ENCODE data around the gene GCNA. TPM values are rescaled to one million over a fixed set of nuclear protein-coding genes. Genes with fewer than 3 reads are reported as not detected.
A peak's percentile ranks its signal among the peaks of the same experiment; 100 is the strongest.

Gene GCNA
- total and polyA plus RNA-seq, 10 of the 15 experiments (the other 5 are each of a cell fraction or from before 2014, with no cell fraction given), result 0.37 to 1.6 (median 0.90) TPM

- no TSS peak for BruUV-seq (replicated peaks)
- no peaks in the 10 kb centered on the region for H3K27me3 ChIP-seq (replicated peaks in 1 of 2; ENCODE audit: control insufficient read depth in 2 of 2, insufficient read depth in 2 of 2, low read length in 1 of 2)
- peaks cover 22% of the 10 kb centered on the region for H3K79me2 ChIP-seq (ENCODE audit: control insufficient read depth, insufficient read depth, low read length)
- H2AFZ ChIP-seq (ENCODE audit: control insufficient read depth, low read depth, low read length), result no peak overlapping the region
- RAD21 ChIA-PET (ENCODE audit: unreplicated experiment), result interaction anchor here (0.8 to 3.2 kb wide), 3 partner anchors 17 to 36 kb away, joined by 3 to 9 read pairs (median 5); no protein-coding TSS in a partner anchor
- SMC1A ChIA-PET (ENCODE audit: uncharacterized antibody, unreplicated experiment), result interaction anchor here (1.1 to 5.0 kb wide), 4 partner anchors 9 to 36 kb away, joined by 3 to 33 read pairs (median 4); no protein-coding TSS in a partner anchor
- DNase-seq (ENCODE audit: low read depth, low spot score) (no peak), FAIRE-seq (no peak), ATAC-seq (peak; percentile 30)
- 33% methylated on average over 9 of the region's 10 CpGs for WGBS (ENCODE audit: insufficient coverage, insufficient replicate concordance, low lambda C conversion rate, missing lambda C conversion rate)
- CTCF ChIA-PET, result interaction anchor here (0.7 to 1.4 kb wide), 4 partner anchors 17 to 83 kb away, joined by 4 to 6 read pairs (median 5); partner anchors contain the start of gene OGT
- POLR2A ChIA-PET, result no interaction called here
- intact Hi-C loops (cut with micrococcal nuclease; ENCODE audit: unreplicated experiment), result loop anchor here (5.0 kb wide), 1 partner anchor 74 kb away; no protein-coding TSS in a partner anchor
- H3K27ac ChIP-seq (ENCODE audit: control insufficient read depth, insufficient read depth), result peak overlapping the region; percentile 90
- peaks cover 0 to 3% of the 10 kb centered on the region in 2 experiments; a peak in 2 of 4 replicates for H3K36me3 ChIP-seq (ENCODE audit: control insufficient read depth in 2 of 2, insufficient read depth in 2 of 2, low read length in 1 of 2)
- H3K4me1 ChIP-seq (ENCODE audit: control insufficient read depth, insufficient read depth, low read length), result peaks cover 20% of the 10 kb centered on the region
- in situ Hi-C loops (cut with MboI), result loop anchor here (5.0 kb wide), 1 partner anchor 36 kb away; no protein-coding TSS in a partner anchor
- H4K20me1 ChIP-seq (ENCODE audit: control insufficient read depth, insufficient read depth), result no peaks in the 10 kb centered on the region
- H3K9ac ChIP-seq (ENCODE audit: control insufficient read depth, insufficient read depth, low read length), result peak overlapping the region; percentile 50
- H3K4me3 ChIP-seq, result peak overlapping the region; percentile 69
- TF ChIP-seq PML (IDR thresholded peaks at IDR 0.05; ENCODE audit: low read length), result no peak
- 0 out of 2 replicates have a peak, but pooled peaks have one; percentile 9 for TF ChIP-seq EED (IDR thresholded peaks at IDR 0.05; ENCODE audit: low read depth)
- no peaks in the 10 kb centered on the region; the same call in 1 of the 3 replicates for H3K9me3 ChIP-seq (replicated peaks; ENCODE audit: control insufficient read depth, insufficient read depth, low read length)
- H3K4me2 ChIP-seq (ENCODE audit: control insufficient read depth, insufficient read depth), result peak overlapping the region; percentile 80
Measured at GRCh38 chrX:71615954-71616353, 37.7 kb downstream of the GCNA start.

- BruUV-seq (replicated peaks), result no TSS peak
- H3K9ac ChIP-seq (ENCODE audit: control insufficient read depth, insufficient read depth, low read length), result peak overlapping the region; percentile 72
- in situ Hi-C loops (cut with MboI) (loop anchor here (5.0 kb wide), 1 partner anchor 35 kb away; no protein-coding TSS in a partner anchor), intact Hi-C loops (cut with micrococcal nuclease; ENCODE audit: unreplicated experiment) (loop anchor here (5.0 kb wide), 1 partner anchor 75 kb away; no protein-coding TSS in a partner anchor)
- H3K4me1 ChIP-seq (ENCODE audit: control insufficient read depth, insufficient read depth, low read length), result peaks cover 25% of the 10 kb centered on the region
- FAIRE-seq (no peak), DNase-seq (ENCODE audit: low read depth, low spot score) (no peak), ATAC-seq (peak; percentile 7)
- CTCF ChIA-PET, result interaction anchor here (1.0 to 3.4 kb wide), 4 partner anchors 12 to 34 kb away, joined by 4 to 24 read pairs (median 6); no protein-coding TSS in a partner anchor
- peak overlapping the region; percentile 69; the same call in 1 of the 2 replicates for H3K4me3 ChIP-seq
- peaks cover 22% of the 10 kb centered on the region for H3K79me2 ChIP-seq (ENCODE audit: control insufficient read depth, insufficient read depth, low read length)
- no peak overlapping the region for H2AFZ ChIP-seq (ENCODE audit: control insufficient read depth, low read depth, low read length)
- SMC1A ChIA-PET (ENCODE audit: uncharacterized antibody, unreplicated experiment), result interaction anchor here (1.1 to 9.3 kb wide), 7 partner anchors 18 to 83 kb away, joined by 3 to 119 read pairs (median 5); no protein-coding TSS in a partner anchor
- H3K27ac ChIP-seq (ENCODE audit: control insufficient read depth, insufficient read depth), result peak overlapping the region; percentile 90
- H3K4me2 ChIP-seq (ENCODE audit: control insufficient read depth, insufficient read depth), result peak overlapping the region; percentile 80
- H3K27me3 ChIP-seq (replicated peaks in 1 of 2; ENCODE audit: control insufficient read depth in 2 of 2, insufficient read depth in 2 of 2, low read length in 1 of 2), result no peaks in the 10 kb centered on the region
- WGBS (ENCODE audit: insufficient coverage, insufficient replicate concordance, low lambda C conversion rate, missing lambda C conversion rate), result 82% methylated on average over 35 of the region's 43 CpGs
- peaks cover 0 to 3% of the 10 kb centered on the region in 2 experiments; a peak in 2 of 4 replicates for H3K36me3 ChIP-seq (ENCODE audit: control insufficient read depth in 2 of 2, insufficient read depth in 2 of 2, low read length in 1 of 2)
- RAD21 ChIA-PET (ENCODE audit: unreplicated experiment), result interaction anchor here (2.7 to 3.8 kb wide), 5 partner anchors 16 to 82 kb away, joined by 9 to 24 read pairs (median 20); no protein-coding TSS in a partner anchor
- H4K20me1 ChIP-seq (ENCODE audit: control insufficient read depth, insufficient read depth), result no peaks in the 10 kb centered on the region
- POLR2A ChIA-PET, result interaction anchor here (0.9 to 2.4 kb wide), 3 partner anchors 16 to 84 kb away, joined by 3 to 10 read pairs (median 4); partner anchors contain the start of gene OGT
- H3K9me3 ChIP-seq (replicated peaks; ENCODE audit: control insufficient read depth, insufficient read depth, low read length), result no peaks in the 10 kb centered on the region; the same call in 1 of the 3 replicates
- TF ChIP-seq BCL3 (IDR thresholded peaks at IDR 0.05; ENCODE audit: borderline replicate concordance, insufficient read depth, low read depth, low read length, poor library complexity, severe bottlenecking) (no peak), BCL11A (IDR thresholded peaks at IDR 0.05; ENCODE audit: low read depth, low read length) (no peak), DPF2 (IDR thresholded peaks at IDR 0.05) (no peak), NFIC (IDR thresholded peaks at IDR 0.05; ENCODE audit: low read depth, low read length) (no peak), NFYB (IDR thresholded peaks at IDR 0.05; ENCODE audit: insufficient read depth, low read depth, low read length) (no peak), ZNF592 (IDR thresholded peaks at IDR 0.05) (no peak)
Measured at GRCh38 chrX:71616672-71617529, 38.7 kb downstream of the GCNA start.
